PC-9 (cell line): Measurements from ENCODE around the gene ABCB8. TPM values are rescaled to one million over a fixed set of nuclear protein-coding genes. Genes with fewer than 3 reads are reported as not detected.
A peak's percentile ranks its signal among the peaks of the same experiment; 100 is the strongest.

Source experiments
- BruUV-seq: library from RNA; stranded (reverse); fragments of 400-500 nt; replicated peaks from 2 replicates; lab custom pipeline; 2021; lab: Mats Ljungman, UMichigan
- CTCF ChIA-PET: fragments of 300-600 bp; sonication (Branson Sonifier 250); formaldehyde crosslinking; loops from one replicate; lab custom pipeline; 2022; ENCODE audit warnings: antibody characterized with exemption; lab: Charles Lee
- POLR2A ChIA-PET: fragments of 300-600 bp; sonication (Branson Sonifier 250); formaldehyde crosslinking; loops from one replicate; lab custom pipeline; 2022; ENCODE audit warnings: antibody characterized with exemption; ENCODE audit not compliant: unreplicated experiment; lab: Charles Lee
- DNase-seq, 2 experiments: peaks; one replicate each; pipeline versions ENCODE4 v3.0.0 to v3.0.0-alpha.2; 2015 to 2022; ENCODE audit warnings: mixed read lengths in 1 of 2
- H2AFZ ChIP-seq: fragments of 200-600 bp; sonication (generic); 2 replicates; pipeline ENCODE4 v1.8.1; 2017; ENCODE audit warnings: antibody characterized with exemption
- H3F3A ChIP-seq: fragments of 200-600 bp; sonication (generic); 2 replicates; pipeline ENCODE4 v1.8.1; 2017; ENCODE audit warnings: antibody characterized with exemption, mild to moderate bottlenecking, low read depth; ENCODE audit not compliant: insufficient read depth
- H3K27ac ChIP-seq: fragments of 200-600 bp; sonication (generic); 2 replicates; pipeline ENCODE4 v1.6.1; 2016; ENCODE audit warnings: mixed run types
- H3K27me3 ChIP-seq: fragments of 200-600 bp; sonication (generic); 2 replicates; pipeline ENCODE4 v1.6.1; 2016; ENCODE audit warnings: low read depth, mixed run types; ENCODE audit not compliant: insufficient read depth
- H3K36me3 ChIP-seq: fragments of 200-600 bp; sonication (generic); 2 replicates; pipeline ENCODE4 v1.6.1; 2016; ENCODE audit warnings: low read depth, mixed run types
- H3K4me1 ChIP-seq: fragments of 200-600 bp; sonication (generic); replicated peaks from 2 replicates; pipeline ENCODE4 v1.6.1; 2016; ENCODE audit warnings: mixed run types; ENCODE audit not compliant: insufficient read depth
- H3K4me2 ChIP-seq: fragments of 200-600 bp; sonication (generic); 2 replicates; pipeline ENCODE4 v1.6.1; 2017; ENCODE audit warnings: mixed run types
- H3K4me3 ChIP-seq: fragments of 200-600 bp; sonication (generic); 2 replicates; pipeline ENCODE4 v1.6.1; 2016; ENCODE audit warnings: mixed run types
- H3K79me2 ChIP-seq: fragments of 200-600 bp; sonication (generic); 2 replicates; pipeline ENCODE4 v1.6.1; 2017; ENCODE audit warnings: low read depth, mixed run types
- H3K9me2 ChIP-seq: fragments of 200-600 bp; sonication (generic); 2 replicates; pipeline ENCODE4 v1.8.1; 2017; ENCODE audit warnings: mild to moderate bottlenecking; ENCODE audit not compliant: insufficient read depth
- H3K9me3 ChIP-seq: fragments of 200-600 bp; sonication (generic); 2 replicates; pipeline ENCODE4 v1.8.1; 2016; ENCODE audit warnings: low read depth; ENCODE audit not compliant: insufficient read depth
- H4K20me1 ChIP-seq: fragments of 200-600 bp; sonication (generic); 2 replicates; pipeline ENCODE4 v1.8.1; 2017; ENCODE audit not compliant: insufficient read depth
- CTCF ChIP-seq: fragments of 200-600 bp; sonication (generic); conservative IDR thresholded peaks from 2 replicates; pipeline ENCODE4 v1.6.1; 2017; ENCODE audit warnings: mixed run types, antibody characterized with exemption, mild to moderate bottlenecking, moderate library complexity
- EZH2 ChIP-seq: fragments of 200-600 bp; sonication (generic); IDR thresholded peaks from 2 replicates; pipeline ENCODE4 v1.8.0; 2017; ENCODE audit warnings: antibody characterized with exemption, low read depth
- intact Hi-C: fragments of 100-400 bp; cut with micrococcal nuclease; formaldehyde crosslinking; loops from one replicate; pipeline ENCODE4 v1.10.0; 2022; ENCODE audit not compliant: unreplicated experiment
- total RNA-seq: library from RNA; stranded (reverse); gene quantifications from 2 replicates; pipeline ENCODE4 v1.2.3, GENCODE V29; 2021

ABCB8 gene
- total RNA-seq, 1 experiment from 2014 or later: 61.9 TPM

- peaks cover 2% of the 10 kb centered on the region for H3K4me1 ChIP-seq
- no peaks in the 10 kb centered on the region for H3K27me3 ChIP-seq
- H3K36me3 ChIP-seq: no peaks in the 10 kb centered on the region
- no peaks in the 10 kb centered on the region for H3K9me3 ChIP-seq
- POLR2A ChIA-PET: no interaction called here
- peaks cover 12% of the 10 kb centered on the region; the same call in 1 of the 2 replicates for H3F3A ChIP-seq
- CTCF ChIA-PET: interaction anchor here (0.5 to 1.3 kb wide), 6 partner anchors 10 to 142 kb away, joined by 3 to 6 read pairs (median 3); partner anchors contain the start of gene ABCB8
- peak overlapping the region; percentile 57 for H3K4me2 ChIP-seq
- H3K79me2 ChIP-seq: no peaks in the 10 kb centered on the region
- DNase-seq: peak in 1 of 2 experiments; percentile 59
- no peak overlapping the region for H2AFZ ChIP-seq
- no peak overlapping the region for H3K27ac ChIP-seq
- H4K20me1 ChIP-seq: no peaks in the 10 kb centered on the region
- H3K4me3 ChIP-seq: no peak overlapping the region
- TF ChIP-seq EZH2 (no peak), CTCF (no peak)
- no TSS peak for BruUV-seq
- intact Hi-C loops: no loop called here
- no peaks in the 10 kb centered on the region for H3K9me2 ChIP-seq
Measured at GRCh38 chr7:151018421-151019129, 9.7 kb upstream of the ABCB8 start.

- DNase-seq: no peak
- Histone ChIP-seq H3K27me3 (no peaks in the 10 kb centered on the region), H3K9me2 (no peaks in the 10 kb centered on the region), H3K4me1 (peaks cover 7% of the 10 kb centered on the region), H2AFZ (no peak overlapping the region), H3K9me3 (no peaks in the 10 kb centered on the region), H4K20me1 (no peaks in the 10 kb centered on the region), H3K79me2 (no peaks in the 10 kb centered on the region), H3K4me3 (no peak overlapping the region), H3K4me2 (no peak overlapping the region), H3K27ac (no peak overlapping the region), H3F3A (peaks cover 12% of the 10 kb centered on the region; the same call in 1 of the 2 replicates), H3K36me3 (no peaks in the 10 kb centered on the region)
- TF ChIP-seq EZH2 (no peak), CTCF (no peak)
- ChIA-PET CTCF (interaction anchor here (1.3 kb wide), 1 partner anchor 42 kb away, joined by 3 read pairs; no protein-coding TSS in a partner anchor), POLR2A (interaction anchor here (0.5 kb wide), 1 partner anchor 56 kb away, joined by 15 read pairs; no protein-coding TSS in a partner anchor)
- intact Hi-C loops: no loop called here
- no TSS peak for BruUV-seq
Measured at GRCh38 chr7:151019130-151019447, 9.2 kb upstream of the ABCB8 start.

GRCh38 chr7:151020231-151020630, 8.0 kb upstream of the ABCB8 start:
- Histone ChIP-seq H3K79me2 (no peaks in the 10 kb centered on the region), H3K9me3 (no peaks in the 10 kb centered on the region), H3F3A (peaks cover 18% of the 10 kb centered on the region; the same call in 1 of the 2 replicates), H3K4me3 (no peak overlapping the region), H3K4me1 (peaks cover 18% of the 10 kb centered on the region), H4K20me1 (no peaks in the 10 kb centered on the region), H3K27ac (no peak overlapping the region), H3K4me2 (no peak overlapping the region), H2AFZ (no peak overlapping the region), H3K27me3 (no peaks in the 10 kb centered on the region), H3K9me2 (no peaks in the 10 kb centered on the region), H3K36me3 (no peaks in the 10 kb centered on the region)
- POLR2A ChIA-PET: no interaction called here
- no TSS peak for BruUV-seq
- CTCF ChIA-PET: interaction anchor here (0.5 kb wide), 1 partner anchor 119 kb away, joined by 5 read pairs; no protein-coding TSS in a partner anchor
- no peak for DNase-seq
- TF ChIP-seq EZH2 (no peak), CTCF (no peak)
- intact Hi-C loops: no loop called here
